NCI-H1436 treated with DMSO at 0.1 percent for 48 hours (cell line): Measurements from ENCODE around the gene MYO6.

Source experiments
- DNase-seq: peaks from one replicate; lab custom pipeline; 2025; lab: John Stamatoyannopoulos, UW

Gene MYO6

DNA sequence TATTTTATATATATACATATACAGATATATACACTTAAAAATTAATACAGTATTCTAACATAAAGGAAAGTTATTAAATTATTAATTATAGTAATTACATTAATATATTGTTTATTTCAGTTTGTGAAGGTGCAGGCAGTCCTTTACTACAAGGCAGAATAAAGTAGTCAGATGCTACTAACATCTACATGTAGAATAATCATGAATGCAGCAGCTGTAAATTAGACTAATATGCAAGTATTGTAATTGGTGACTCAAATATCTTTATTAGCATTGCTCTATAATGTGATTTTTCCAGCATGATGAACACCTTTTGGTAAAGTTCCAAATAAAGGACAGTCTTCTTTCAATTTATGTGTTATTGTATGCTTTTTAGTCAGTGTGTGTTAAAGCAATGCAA, 17.3 kb downstream of the MYO6 start:
- DNase-seq = no peak

DNA sequence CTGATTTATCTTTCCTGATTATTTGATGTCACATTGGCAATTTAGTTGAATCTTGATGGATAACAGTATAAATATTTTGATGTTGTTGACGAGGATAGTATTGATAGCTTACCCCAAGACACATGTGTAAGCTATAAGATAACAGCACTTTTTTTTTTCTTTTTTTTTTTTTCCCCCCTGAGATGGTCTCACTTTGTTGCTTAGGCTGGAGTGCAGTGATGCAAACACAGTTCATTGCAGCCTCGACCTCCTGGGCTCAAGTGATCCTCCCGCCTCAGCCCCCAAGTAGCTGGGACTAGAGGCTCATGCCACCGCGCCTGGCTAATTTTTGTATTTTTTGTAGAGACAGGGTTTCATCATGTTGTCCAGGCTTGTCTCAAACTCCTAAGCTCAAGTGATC, 21.8 kb downstream of the MYO6 start:
- DNase-seq = no peak

DNA sequence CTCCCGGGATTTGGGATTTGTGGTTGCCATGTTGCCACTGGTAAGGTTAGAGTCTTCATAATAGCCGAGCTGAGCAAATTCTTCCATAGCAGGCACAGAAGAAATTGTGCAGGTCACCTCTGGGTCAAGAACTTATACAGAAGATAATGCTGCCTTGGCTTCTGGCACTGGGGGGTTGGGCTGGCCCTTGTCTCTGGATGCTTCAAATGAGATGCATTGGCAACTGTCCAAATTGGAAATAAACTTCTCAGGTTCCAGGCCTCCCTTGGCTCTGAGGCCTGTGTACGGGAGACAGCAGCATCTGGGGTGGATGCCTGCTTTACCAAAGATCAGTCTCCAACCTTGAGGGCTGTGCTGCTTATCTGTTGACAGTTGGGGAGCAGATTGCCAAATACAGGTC, 26.2 kb downstream of the MYO6 start:
- DNase-seq = no peak

DNA sequence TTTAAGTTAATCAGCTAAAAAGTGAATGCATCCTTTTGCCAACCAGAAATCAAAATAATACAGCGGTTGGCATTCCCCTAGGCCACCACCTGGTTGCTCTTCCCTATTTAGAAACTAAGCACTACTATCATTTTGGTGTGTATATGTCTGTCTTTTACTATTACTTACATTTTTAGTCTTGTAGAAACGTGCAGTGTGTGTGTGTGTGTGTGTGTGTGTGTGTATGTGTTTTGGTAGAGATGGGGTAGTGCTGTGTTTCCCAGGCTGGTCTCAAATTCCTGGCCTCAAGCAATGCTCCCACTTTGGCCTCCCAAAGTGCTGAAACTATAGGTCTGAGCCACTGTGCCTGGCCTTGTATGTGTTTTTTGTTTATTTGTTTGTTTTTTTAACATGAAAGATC, 27.4 kb downstream of the MYO6 start:
- DNase-seq = no peak

DNA sequence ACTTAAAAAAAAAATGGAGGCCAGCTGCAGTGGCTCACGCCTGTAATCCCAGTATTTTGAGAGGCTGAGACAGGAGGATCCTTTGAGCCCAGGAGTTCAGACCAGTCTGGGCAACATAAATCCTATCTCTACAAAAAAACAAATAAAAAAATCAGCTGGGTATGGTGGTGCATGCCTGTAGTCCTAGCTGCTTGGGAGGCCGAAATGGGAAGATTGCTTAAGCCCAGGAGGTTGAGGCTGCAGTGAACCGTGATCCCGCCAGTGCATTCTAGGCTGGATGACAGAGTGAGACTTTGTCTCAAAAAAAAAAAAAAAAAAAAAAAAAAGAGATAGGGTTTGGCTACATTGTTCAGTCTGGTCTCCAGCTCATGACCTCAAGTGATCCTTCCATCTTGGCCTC, 29.7 kb downstream of the MYO6 start:
- DNase-seq = no peak

DNA sequence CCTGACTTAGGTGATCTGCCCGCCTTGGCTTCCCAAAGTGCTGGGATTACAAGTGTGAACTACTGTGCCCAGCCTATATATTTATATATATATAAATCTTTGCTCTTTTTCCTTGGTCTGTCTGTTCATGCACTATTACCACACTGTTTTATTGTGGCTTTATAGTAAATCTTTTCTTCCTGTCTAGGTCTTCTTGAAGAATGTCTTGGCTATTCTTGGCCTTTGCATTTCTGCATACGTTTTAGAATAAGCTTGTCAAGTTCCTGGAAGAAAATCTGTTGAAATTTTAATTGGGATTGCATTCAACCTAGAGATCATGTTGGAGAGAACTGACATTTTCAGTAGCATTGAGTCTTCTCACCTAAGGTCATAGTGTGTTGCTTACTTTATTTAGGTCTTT, 37.1 kb downstream of the MYO6 start:
- no peak for DNase-seq

DNA sequence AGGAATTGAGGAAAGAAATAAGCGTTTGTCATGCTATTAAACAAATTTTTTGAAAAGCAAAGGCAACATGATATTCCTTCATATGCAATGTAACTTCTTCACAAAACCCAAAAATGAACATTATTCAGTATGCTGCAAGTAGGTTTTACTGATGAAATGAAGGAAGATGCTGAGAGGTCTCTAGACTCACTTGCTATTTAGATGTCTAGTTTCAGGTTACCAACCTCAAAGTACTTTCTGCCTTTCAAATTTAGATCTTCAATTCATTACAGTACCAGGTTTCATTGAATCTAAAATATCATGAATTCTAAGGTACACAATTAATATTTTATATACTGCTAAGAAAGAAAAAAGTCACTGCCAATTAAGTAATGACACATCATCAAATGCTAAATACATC, 39.9 kb downstream of the MYO6 start:
- no peak for DNase-seq

DNA sequence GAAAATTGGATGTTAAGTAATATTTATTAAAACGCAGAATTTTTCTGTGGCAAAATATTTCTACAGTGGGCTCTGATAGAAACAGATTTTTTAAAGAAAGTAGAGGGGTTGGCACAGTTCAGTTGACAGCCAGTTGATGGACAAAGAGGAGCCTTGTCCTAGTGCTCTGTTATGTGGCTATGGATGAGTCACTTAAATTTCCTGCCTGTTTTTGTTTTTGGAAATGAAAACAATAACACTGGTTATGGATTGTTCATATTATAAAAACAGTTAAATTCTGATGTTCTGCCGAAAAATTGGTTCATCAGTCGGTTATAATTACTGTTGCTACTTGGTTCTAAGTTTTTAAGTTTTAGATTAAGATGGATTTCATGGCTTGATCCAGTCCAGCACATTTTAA, 42.8 kb downstream of the MYO6 start:
- no peak for DNase-seq

DNA sequence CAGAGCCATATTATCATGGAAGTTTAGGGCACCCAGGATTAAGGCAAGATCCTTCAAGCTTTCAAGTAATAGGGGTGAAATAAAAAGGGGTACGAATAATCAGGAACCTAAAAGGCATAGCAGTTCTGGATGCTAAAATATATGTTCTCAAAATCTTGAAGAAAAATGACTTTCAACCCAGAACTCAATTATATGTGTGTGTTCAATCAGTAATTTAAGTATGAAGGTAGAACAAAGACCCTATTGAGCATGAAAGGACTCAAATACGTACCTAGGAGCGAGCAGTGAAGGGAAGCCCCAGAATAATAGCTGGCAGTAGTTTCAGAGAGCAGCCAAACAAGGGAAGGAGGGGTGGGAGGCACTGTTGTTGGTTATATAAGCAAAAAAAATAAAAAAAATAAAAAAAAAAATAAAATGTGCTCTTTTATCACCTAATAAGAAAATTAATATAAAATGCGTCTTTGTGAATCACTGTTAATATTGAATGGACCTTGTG, 45.4 kb downstream of the MYO6 start:
- no peak for DNase-seq

DNA sequence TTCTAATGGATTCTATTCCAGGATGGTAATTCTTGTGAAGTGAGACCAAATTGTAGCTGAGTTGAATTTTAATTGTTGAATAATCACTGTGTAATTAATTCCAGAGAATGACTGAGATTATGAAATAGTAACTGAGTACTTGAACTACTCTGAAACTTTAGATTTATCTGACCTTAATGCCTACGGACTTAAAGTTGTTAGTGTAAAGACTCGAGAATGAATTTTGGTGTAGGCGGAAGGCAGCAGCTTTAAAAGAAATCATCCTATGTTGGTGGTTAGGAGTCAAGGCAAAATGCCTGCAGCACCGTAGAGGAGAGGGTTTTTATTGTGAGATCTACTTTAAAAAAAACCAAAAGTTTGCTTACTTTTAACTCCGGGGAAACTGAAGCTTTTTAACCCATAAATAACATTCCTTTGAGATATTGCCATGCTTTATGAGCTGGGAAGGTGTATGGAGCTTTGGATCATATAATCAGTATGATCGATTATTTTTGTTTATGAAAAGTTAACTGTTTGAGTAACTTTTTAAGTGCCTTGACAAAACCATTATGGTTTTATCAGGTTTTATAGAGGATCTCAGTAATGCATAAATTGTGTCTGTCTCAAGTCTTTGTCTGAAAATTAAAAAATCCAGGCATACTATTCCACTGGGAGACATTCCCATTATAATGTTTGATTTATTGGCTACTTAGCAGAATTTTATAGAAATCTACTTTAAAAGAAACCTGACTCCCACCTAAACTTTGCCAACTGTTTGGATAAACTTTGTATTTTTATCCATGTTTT, 46.1 kb downstream of the MYO6 start:
- DNase-seq = no peak

DNA sequence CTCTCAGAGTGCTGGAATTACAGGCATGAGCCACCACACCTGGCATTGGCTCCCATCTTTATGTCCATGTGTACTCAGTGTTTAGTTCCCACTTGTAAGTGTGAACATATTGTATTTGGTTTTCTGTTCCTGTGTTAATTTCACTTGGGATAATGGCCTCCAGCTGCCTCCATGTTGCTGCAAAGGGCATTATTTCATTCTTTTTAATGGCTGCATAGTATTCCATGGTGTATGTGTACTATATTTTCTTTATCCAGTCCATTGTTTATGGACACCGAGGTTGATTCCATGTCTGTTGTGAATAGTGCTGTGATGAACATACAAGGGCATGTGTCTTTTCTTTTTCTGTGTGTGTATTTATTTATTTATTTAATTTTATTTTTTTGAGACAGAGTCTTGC, 47.7 kb downstream of the MYO6 start:
- DNase-seq = no peak

DNA sequence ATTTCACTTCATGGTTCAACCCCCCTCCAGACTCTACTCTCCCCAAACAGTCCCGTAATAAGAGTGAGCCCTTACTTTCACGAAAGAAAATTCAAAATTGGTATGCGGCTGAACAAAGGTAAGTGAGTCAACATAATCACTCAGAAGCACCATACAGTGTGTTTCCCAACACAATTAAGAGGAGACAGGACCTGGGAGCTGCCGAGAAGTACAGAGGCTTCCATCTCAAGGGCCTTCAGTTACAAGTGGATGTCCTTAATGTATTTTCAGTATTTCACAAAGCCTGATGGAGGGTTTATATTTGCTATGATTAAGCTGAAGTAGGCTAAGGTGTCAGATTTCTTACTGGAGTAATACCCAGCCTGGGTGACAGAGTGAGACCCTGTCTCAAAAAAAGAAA, 51.1 kb downstream of the MYO6 start:
- DNase-seq = no peak

DNA sequence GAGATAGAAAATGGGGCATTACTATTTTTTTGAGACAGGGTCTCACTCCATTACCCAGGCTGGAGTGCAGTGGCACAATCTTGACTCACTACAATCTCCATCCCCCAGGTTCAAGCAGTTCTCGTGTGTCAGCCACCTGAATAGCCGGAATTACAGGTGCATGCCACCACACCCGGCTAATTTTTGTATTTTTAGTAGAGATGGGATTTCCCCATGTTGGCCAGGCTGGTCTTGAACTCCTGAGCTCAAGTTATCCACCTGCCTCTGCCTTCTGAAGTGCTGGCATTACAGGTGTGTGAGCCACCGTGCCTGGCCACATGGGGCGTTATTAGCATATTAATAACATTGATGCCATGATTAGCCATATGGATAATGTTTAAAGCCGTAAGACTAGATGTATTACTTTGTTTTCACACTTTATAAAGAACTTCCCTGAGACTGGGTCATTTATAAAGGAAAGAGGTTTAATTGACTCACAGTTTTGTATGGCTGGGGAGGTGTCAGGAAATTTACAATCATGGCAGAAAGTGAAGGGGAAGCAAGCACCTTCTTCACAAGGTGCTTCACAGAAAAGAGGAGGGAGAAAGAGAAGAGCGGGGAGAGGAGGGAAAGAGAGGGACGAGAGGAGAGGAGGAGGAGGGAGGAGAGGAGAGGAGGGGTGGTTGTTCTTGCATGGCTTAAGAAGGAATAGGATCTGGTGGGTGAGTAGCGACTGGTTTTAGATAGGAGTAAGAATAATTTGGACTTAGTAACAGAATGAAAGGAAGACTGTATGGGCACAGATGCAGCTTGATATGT, 51.9 kb downstream of the MYO6 start:
- DNase-seq = no peak

DNA sequence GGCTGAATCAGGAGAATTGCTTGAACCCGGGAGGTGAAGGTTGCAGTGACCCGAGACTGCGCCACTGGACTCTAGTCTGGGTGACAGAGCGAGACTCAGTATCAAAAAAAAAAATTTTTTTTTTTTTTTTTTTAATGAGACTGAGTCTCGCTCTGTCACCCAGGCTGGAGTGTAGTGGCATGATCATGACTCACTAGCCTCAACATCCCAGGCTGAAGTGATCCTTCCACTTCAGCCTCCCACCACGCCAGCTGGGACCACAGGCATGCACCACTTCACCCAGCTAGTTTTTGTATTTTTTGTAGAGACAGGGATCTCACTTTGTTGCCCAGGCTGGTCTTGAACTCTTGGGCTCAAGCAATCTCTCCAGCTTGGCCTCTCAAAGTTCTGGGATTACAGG, 53.3 kb downstream of the MYO6 start:
- DNase-seq = no peak

DNA sequence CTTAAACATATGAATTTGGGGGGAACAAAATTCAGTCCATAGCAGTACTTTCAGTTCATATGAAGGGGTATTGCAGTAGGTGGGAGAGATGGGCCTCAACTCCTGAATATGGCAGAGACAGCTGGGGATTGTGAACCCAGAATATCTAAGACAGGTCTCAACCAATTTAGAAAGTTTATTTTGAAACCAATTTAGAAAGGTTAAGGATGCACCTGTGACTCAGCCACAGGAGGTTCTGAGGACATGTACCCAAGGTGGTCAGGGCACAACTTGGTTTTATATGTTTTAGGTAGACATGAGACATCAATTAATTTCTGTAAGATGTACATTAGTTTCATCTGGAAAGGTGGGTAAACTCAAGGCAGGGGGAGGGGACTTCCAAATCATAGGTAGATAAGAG, 59.5 kb downstream of the MYO6 start:
- DNase-seq = no peak

DNA sequence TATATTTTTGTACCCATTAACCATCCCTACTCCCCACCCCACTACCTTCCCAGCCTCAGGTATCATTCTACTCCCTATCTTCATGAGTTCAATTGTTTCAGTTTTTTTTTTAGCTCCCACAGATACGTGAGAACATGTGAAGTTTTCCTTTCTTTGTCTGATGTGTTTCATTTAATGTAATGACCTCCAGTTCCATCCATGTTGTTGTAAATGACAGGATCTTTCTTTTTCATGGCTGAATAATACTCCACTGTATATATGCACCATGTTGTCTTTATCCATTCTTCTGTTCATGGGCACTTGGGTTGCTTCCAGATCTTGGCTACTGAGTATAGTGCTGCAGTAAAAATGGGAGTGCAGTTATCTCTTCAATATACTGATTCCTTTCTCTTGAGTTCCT, 63.5 kb downstream of the MYO6 start:
- DNase-seq = no peak

DNA sequence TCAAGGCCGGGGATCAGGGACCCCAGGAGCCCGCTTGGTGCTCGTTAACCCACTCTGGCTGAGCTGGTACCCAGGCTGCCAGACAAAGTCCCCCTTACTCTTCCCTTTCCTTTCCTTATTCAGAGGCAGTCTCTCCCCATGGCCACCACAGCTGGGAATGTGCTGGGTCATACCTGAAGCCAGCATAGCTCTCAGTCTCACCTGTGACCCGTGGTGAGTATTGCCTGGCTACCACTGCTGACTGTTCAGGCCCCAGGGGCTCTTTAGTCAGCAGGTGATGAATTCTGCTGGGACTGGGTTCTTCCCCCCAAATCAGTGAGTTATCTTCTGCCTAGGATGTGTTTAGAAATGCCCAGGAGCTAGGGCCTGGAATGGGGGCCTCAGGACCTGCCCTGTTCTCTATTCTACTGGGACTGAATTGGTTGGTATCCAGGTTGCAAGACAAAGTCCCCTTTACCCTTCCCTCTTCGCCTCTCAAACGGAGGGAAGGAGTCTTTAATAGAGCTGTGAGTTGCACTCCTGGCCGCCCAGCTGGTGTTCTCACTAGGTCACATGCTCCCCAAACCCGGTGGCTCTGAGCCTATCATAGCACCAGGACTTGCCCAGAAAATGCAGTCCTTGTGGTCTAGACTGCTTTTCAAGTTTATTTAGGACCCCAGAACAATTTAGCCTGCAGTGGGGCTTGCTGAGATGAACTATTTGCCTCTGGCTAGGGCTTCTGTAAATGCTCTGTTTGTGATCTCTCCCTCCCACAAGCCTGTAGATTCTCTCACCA, 64.6 kb downstream of the MYO6 start:
- no peak for DNase-seq

DNA sequence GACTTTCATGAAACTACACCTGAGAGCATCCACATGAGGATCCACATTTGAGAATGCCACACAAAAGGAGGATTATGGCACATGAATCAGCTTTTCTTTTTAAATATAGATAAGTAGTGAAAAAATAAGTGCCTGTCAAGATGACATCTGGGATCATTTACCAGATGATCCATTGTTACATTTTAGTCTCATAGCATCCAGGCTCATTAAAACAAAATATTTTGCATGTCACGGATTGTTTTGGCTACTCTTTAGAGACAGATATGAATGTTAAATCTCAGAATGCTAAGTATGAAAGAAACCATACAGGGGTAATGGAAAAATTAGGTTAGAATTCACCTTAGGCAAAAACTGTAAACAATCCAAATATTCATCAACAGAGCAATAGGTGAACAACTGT, 66.7 kb downstream of the MYO6 start:
- DNase-seq = no peak

DNA sequence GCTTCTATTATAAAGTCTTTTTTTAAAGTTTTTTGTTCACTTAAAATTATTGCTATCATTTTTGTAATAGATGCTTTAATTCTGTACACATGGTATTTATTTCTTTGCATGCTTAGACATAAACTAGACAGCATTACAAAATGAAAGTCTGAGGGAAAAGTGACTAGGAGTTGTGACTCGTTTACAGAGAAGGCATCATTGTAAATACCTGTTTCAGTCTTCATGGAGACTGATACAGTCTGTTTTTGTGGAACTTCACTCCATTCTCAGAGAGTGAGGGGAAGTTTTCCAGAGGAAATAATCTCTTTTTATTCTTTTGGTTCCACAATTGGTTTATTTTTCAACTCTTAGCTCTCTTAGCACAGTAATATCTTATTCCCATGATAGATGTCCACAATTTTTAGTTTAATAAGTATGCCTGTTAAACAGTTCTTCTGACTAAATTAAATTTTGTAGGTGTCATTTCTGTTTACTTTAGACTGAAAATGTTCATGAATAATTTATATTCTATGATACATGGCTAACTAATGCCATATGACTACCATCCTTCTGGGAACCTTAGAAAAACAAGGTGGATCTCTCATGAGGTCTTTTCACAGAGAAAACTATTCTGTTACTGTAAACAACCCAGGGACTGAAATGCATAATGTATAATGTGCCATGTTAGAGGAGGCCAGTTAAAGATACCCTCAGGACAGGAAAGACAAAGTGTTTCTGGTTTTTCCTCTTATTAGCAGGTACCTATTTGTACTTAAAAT, 69.2 kb downstream of the MYO6 start:
- no peak for DNase-seq

DNA sequence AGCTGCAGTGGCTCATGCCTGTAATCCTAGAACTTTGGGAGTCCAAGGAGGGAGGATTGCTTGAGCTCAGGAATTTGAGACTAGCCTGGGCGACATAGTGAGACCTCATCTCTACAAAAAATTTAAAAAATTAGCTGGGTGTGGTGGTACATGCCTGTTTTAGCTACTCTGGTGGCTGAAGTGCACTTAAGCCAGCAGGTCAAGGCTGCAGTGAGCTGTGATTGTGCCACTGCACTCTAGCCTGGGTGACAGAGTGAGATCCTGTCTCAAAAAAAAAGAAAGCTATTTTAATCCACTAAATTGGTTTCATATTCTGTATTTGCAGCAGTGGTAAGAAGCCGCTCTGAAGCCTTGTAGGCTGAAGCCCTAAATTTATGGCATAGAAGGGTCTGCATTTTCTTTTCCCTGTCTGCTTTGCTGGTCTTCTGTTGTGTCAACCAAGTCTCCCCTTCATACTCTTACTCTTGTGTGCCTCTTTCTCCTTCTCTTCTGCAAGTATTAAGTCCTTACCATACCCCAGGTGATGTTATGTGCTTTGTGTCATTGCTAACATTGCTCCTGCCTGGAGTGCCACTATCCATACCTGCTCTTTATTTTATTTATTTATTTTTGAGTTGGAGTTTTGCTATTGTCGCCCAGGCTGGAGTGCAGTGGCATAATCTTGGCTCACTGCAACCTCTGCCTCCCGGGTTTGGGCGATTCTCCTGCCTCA, 70.9 kb downstream of the MYO6 start:
- no peak for DNase-seq

DNA sequence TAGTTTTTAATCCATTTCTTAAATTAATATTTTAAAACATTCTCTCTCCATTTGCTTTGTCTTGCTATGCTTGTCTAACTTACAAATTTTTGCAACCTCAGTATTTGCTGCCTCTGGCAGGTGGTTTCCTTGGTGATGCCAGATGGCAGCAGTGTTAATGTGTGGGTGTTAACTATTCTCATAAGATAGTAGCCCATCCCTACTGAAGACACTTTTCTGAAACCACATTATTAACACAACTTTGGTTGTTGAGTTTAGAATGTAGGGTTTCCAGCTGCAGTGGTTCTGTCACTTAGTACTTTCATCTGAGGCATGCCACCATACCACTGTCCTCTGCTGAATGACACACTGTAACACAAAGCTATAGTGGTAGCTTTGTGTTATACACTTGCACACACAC, 75.1 kb downstream of the MYO6 start:
- DNase-seq = no peak
